ENCODE results near the gene MUC2. TPM values are rescaled to one million over a fixed set of nuclear protein-coding genes. Genes with fewer than 3 reads are reported as not detected.

The MUC2 gene
- total RNA-seq, 2 experiments from 2014 or later = not detected

DNA sequence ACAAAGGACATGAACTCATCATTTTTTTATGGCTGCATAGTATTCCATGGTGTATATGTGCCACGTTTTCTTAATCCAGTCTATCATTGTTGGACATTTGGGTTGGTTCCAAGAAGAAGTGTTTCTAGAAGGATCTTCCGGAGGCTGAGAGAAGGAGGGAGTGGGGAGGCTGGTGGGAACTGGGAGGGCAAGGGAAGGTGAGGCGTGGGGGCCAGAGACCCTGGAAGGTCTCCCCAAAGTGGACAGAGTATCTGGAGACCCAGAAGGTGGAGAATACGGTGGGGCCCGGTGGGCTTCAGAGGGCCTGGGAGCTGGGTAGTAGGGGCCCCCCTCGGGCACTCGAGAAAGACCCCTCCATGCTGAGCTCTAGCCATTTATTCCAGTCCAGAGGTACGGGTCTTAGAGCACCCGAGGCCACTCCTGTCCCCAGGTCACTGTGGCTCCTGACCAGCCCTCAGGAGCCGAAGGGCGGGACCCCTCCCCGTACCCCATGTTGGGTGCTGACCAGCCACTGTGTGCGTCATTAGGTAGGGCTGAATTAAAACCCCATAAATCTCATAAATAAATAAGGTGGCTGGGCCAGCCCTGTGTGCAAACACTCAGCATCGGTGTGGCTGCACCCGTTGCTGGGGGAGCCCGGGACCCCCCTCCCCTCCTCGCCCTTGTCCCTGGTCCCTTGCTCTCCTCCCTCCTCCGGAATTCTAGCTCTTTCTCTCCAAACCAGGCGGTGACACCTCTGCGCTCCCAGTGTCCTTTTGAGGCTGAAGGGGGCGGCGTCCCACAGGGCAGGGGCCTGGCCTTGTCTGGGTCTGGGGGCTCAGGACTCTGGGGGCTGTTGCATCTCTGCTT, 44.3 kb downstream of the MUC2 start:
- no peaks in the 10 kb centered on the region for H3K79me2 ChIP-seq (ENCODE audit: insufficient read depth, low read depth, low read length)
- no peak overlapping the region for H3K27ac ChIP-seq (ENCODE audit: low read depth, low read length, poor library complexity, severe bottlenecking)
- no peak for DNase-seq (ENCODE audit: low spot score)
- no peaks in the 10 kb centered on the region for H3K4me1 ChIP-seq (ENCODE audit: insufficient read depth, low read length, poor library complexity, severe bottlenecking)
- no peak for TF ChIP-seq EZH2phosphoT487 (IDR thresholded peaks at IDR 0.05; ENCODE audit: borderline replicate concordance, low read depth, low read length)
- TF ChIP-seq, protein P1, sequence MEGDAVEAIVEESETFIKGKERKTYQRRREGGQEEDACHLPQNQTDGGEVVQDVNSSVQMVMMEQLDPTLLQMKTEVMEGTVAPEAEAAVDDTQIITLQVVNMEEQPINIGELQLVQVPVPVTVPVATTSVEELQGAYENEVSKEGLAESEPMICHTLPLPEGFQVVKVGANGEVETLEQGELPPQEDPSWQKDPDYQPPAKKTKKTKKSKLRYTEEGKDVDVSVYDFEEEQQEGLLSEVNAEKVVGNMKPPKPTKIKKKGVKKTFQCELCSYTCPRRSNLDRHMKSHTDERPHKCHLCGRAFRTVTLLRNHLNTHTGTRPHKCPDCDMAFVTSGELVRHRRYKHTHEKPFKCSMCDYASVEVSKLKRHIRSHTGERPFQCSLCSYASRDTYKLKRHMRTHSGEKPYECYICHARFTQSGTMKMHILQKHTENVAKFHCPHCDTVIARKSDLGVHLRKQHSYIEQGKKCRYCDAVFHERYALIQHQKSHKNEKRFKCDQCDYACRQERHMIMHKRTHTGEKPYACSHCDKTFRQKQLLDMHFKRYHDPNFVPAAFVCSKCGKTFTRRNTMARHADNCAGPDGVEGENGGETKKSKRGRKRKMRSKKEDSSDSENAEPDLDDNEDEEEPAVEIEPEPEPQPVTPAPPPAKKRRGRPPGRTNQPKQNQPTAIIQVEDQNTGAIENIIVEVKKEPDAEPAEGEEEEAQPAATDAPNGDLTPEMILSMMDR (conservative IDR thresholded peaks at IDR 0.05; ENCODE audit: low read length) = no peak
- no TSS peak for BruUV-seq (replicated peaks)
- H2AFZ ChIP-seq (ENCODE audit: low read length) = no peak overlapping the region
- H3K9me2 ChIP-seq (ENCODE audit: insufficient read depth, low read length) = no peaks in the 10 kb centered on the region
- ChIA-PET POLR2A (interaction anchor here (0.9 kb wide), 1 partner anchor 16 kb away, joined by 3 read pairs; no protein-coding TSS in a partner anchor), CTCF (ENCODE audit: unreplicated experiment) (no interaction called here)
- no peak overlapping the region for H3K4me3 ChIP-seq (ENCODE audit: low read depth, low read length, poor library complexity, severe bottlenecking)
- intact Hi-C loops (cut with micrococcal nuclease; ENCODE audit: unreplicated experiment) = loop anchor here (10.0 kb wide), 1 partner anchor 396 kb away; no protein-coding TSS in a partner anchor
- no peaks in the 10 kb centered on the region for H4K20me1 ChIP-seq (ENCODE audit: insufficient read depth, low read length)
- no peaks in the 10 kb centered on the region for H3K9me3 ChIP-seq (ENCODE audit: low read length)
- H3K36me3 ChIP-seq (ENCODE audit: insufficient read depth, low read length) = no peaks in the 10 kb centered on the region
- no peak overlapping the region for H3K4me2 ChIP-seq (ENCODE audit: low read length)

DNA sequence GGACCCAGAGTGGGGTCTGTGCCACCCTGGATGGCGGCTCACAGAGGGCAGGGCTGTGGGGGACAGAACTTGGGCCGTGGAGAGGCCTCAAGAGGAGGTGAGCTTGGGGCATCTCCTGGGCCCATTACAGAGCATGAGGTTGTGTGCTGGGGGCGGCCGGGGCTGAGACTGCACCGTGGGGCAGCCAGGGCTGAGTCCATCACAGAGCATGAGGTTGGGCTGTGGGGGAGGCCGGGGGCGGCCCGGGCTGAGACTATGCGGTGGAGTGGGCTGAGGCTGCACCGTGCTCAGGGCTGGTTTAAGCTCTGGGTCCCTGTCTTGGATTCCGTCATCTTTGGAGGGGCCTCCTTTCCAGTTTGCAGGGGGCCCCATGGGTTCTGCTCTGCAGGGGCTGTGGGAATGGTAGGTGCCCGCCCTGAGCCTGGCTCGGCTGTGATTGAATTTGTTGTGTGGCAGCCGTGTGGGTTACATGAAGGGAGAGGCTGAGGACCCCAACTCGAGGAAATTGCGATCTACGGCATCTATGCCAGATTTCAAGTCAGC, 45.0 kb downstream of the MUC2 start:
- no peaks in the 10 kb centered on the region for H3K36me3 ChIP-seq (ENCODE audit: insufficient read depth, low read length)
- H3K79me2 ChIP-seq (ENCODE audit: insufficient read depth, low read depth, low read length) = no peaks in the 10 kb centered on the region
- no TSS peak for BruUV-seq (replicated peaks)
- H3K27ac ChIP-seq (ENCODE audit: low read depth, low read length, poor library complexity, severe bottlenecking) = no peak overlapping the region
- no peak for TF ChIP-seq EZH2phosphoT487 (IDR thresholded peaks at IDR 0.05; ENCODE audit: borderline replicate concordance, low read depth, low read length)
- TF ChIP-seq, protein P1 (conservative IDR thresholded peaks at IDR 0.05; ENCODE audit: low read length) = no peak
- intact Hi-C loops (cut with micrococcal nuclease; ENCODE audit: unreplicated experiment) = loop anchor here (10.0 kb wide), 1 partner anchor 395 kb away; no protein-coding TSS in a partner anchor
- H4K20me1 ChIP-seq (ENCODE audit: insufficient read depth, low read length) = no peaks in the 10 kb centered on the region
- H3K4me2 ChIP-seq (ENCODE audit: low read length) = no peak overlapping the region
- no peak overlapping the region for H3K4me3 ChIP-seq (ENCODE audit: low read depth, low read length, poor library complexity, severe bottlenecking)
- CTCF ChIA-PET (ENCODE audit: unreplicated experiment) = no interaction called here
- H3K9me3 ChIP-seq (ENCODE audit: low read length) = no peaks in the 10 kb centered on the region
- POLR2A ChIA-PET = interaction anchor here (0.9 kb wide), 1 partner anchor 16 kb away, joined by 3 read pairs; no protein-coding TSS in a partner anchor
- no peak overlapping the region for H2AFZ ChIP-seq (ENCODE audit: low read length)
- H3K4me1 ChIP-seq (ENCODE audit: insufficient read depth, low read length, poor library complexity, severe bottlenecking) = no peaks in the 10 kb centered on the region
- DNase-seq (ENCODE audit: low spot score) = no peak
- no peaks in the 10 kb centered on the region for H3K9me2 ChIP-seq (ENCODE audit: insufficient read depth, low read length)
